ENCODE results near the gene TNNT1.

The TNNT1 gene

GRCh38 chr19:55099557-55100506 lies 49.2 kb downstream of the TNNT1 start:
- 0 out of 2 replicates have a peak overlapping the region, but pooled peaks have one; percentile 15 for H3K27ac ChIP-seq
- POLR2A ChIA-PET (ENCODE audit: low non-redundant PET): no interaction called here
- CTCF ChIA-PET: interaction anchor here (1.2 kb wide), 1 partner anchor 12 kb away, joined by 3 read pairs; no protein-coding TSS in a partner anchor
- TF ChIP-seq CTCF (conservative IDR thresholded peaks at IDR 0.05; ENCODE audit: low read depth): no peak
- no peak for DNase-seq (ENCODE audit: low spot score)

GRCh38 chr19:55098716-55099556 lies 50.1 kb downstream of the TNNT1 start:
- TF ChIP-seq CTCF (conservative IDR thresholded peaks at IDR 0.05; ENCODE audit: low read depth): no peak
- ChIA-PET CTCF (interaction anchor here (1.2 kb wide), 1 partner anchor 11 kb away, joined by 3 read pairs; no protein-coding TSS in a partner anchor), POLR2A (ENCODE audit: low non-redundant PET) (no interaction called here)
- H3K27ac ChIP-seq: 0 out of 2 replicates have a peak overlapping the region, but pooled peaks have one; percentile 15
- DNase-seq (ENCODE audit: low spot score): no peak

GRCh38 chr19:55097864-55098715 lies 50.9 kb downstream of the TNNT1 start:
- ChIA-PET POLR2A (ENCODE audit: low non-redundant PET) (no interaction called here), CTCF (interaction anchor here (0.6 kb wide), 1 partner anchor 483 kb away, joined by 3 read pairs; no protein-coding TSS in a partner anchor)
- DNase-seq (ENCODE audit: low spot score): no peak
- TF ChIP-seq CTCF (conservative IDR thresholded peaks at IDR 0.05; ENCODE audit: low read depth): no peak
- no peak overlapping the region for H3K27ac ChIP-seq

GRCh38 chr19:55096061-55096701 lies 52.8 kb downstream of the TNNT1 start:
- TF ChIP-seq CTCF (conservative IDR thresholded peaks at IDR 0.05; ENCODE audit: low read depth): no peak
- POLR2A ChIA-PET (ENCODE audit: low non-redundant PET): no interaction called here
- peak overlapping the region; percentile 21 for H3K27ac ChIP-seq
- CTCF ChIA-PET: interaction anchor here (0.5 kb wide), 1 partner anchor 11 kb away, joined by 3 read pairs; no protein-coding TSS in a partner anchor
- no peak for DNase-seq (ENCODE audit: low spot score)

- H3K27ac ChIP-seq: peak overlapping the region; percentile 21
- ChIA-PET POLR2A (ENCODE audit: low non-redundant PET) (no interaction called here), CTCF (no interaction called here)
- no peak for TF ChIP-seq CTCF (conservative IDR thresholded peaks at IDR 0.05; ENCODE audit: low read depth)
- no peak for DNase-seq (ENCODE audit: low spot score)
Observed at GRCh38 chr19:55095260-55096060, 53.5 kb downstream of the TNNT1 start.

Measured in RWPE1 (cell line).